Lung (tissue), 12 donors: ENCODE measurements around the gene PLEKHA6. TPM values are rescaled to one million over a fixed set of nuclear protein-coding genes. Genes with fewer than 3 reads are reported as not detected.

Source experiments
- ATAC-seq: fragments of 200-7000 bp; cut with Tn5 transposase; one replicate; pipeline ENCODE4 v1.9.1; 2020; ENCODE audit warnings: moderate number of reproducible peaks; ENCODE audit not compliant: insufficient read depth, low FRiP score
- DNase-seq, 3 donors: peaks; one replicate each; pipeline ENCODE4 v3.0.0-alpha.2; 2013 to 2017
- H3K27ac ChIP-seq, 2 donors: one replicate each; pipeline ENCODE4 v1.5.1; 2013; ENCODE audit warnings: mild to moderate bottlenecking in 2 of 2, moderate library complexity in 2 of 2, control low read depth in 1 of 2, inconsistent platforms in 1 of 2, low read depth in 1 of 2, low read length in 1 of 2
- H3K27me3 ChIP-seq, 3 donors: one replicate each; pipeline ENCODE4 v1.5.1; 2013; ENCODE audit warnings: low read length in 2 of 3; ENCODE audit not compliant: control insufficient read depth in 3 of 3, insufficient read depth in 3 of 3
- H3K36me3 ChIP-seq, 4 donors: one replicate each; pipeline ENCODE4 v1.5.1; 2013; ENCODE audit warnings: low read length in 4 of 4, mild to moderate bottlenecking in 1 of 4, moderate library complexity in 1 of 4; ENCODE audit not compliant: control insufficient read depth in 4 of 4, insufficient read depth in 4 of 4
- H3K4me1 ChIP-seq, 5 donors: one replicate each; pipeline ENCODE4 v1.5.1; 2013; ENCODE audit warnings: low read length in 5 of 5, mild to moderate bottlenecking in 2 of 5, moderate library complexity in 1 of 5; ENCODE audit not compliant: control insufficient read depth in 5 of 5, insufficient read depth in 5 of 5
- H3K4me3 ChIP-seq: one replicate; pipeline ENCODE4 v1.5.1; 2013; ENCODE audit warnings: mild to moderate bottlenecking, control low read depth, moderate library complexity
- H3K9ac ChIP-seq, 2 donors: one replicate each; pipeline ENCODE4 v1.5.1; 2013; ENCODE audit warnings: low read length in 2 of 2, control low read depth in 1 of 2; ENCODE audit not compliant: insufficient read depth in 1 of 2
- H3K9me3 ChIP-seq, 4 donors: one replicate each; pipeline ENCODE4 v1.5.1; 2013; ENCODE audit warnings: low read length in 3 of 4, mild to moderate bottlenecking in 1 of 4, moderate library complexity in 1 of 4; ENCODE audit not compliant: control insufficient read depth in 4 of 4, insufficient read depth in 3 of 4
- CTCF ChIP-seq: IDR thresholded peaks from 2 replicates; pipeline ENCODE4 v1.5.1; 2012; ENCODE audit warnings: mild to moderate bottlenecking; ENCODE audit errors: control extremely low read depth, extremely low read depth
- WGBS, 2 donors: extraction: QIAGEN DNeasy Blood & Tissue Kit; methylation state at CpG; one replicate each; pipeline ENCODE4 v1.1.7; 2013; 5-methylcytosine and 5-hydroxymethylcytosine counted together
- polyA plus RNA-seq, 2 donors: library from polyadenylated mRNA; stranded (reverse); fragments of 200-250 nt; gene quantifications; one replicate each; pipeline ENCODE4 v1.2.1, GENCODE V29; 2013
- total RNA-seq, 2 donors: library from RNA; depleted of rRNA in 1 of 2; stranded (reverse); fragments of >200 nt in 1 of 2; gene quantifications; one replicate each; pipeline ENCODE4 v1.2.1, GENCODE V29; 2014 to 2021
- donor health status: control.
- donor health status: control.
- donor health status: Bipolar disorder and iron deficiency.
- donor health status: healthy.
- donor health status: DM: yes; HTN: yes; CAD: no.

PLEKHA6 gene
- total and polyA plus RNA-seq, 4 donors = 0.88 to 10.5 (median 3.3) TPM

- no peak overlapping the region for H3K4me3 ChIP-seq
- no peak overlapping the region for H3K27ac ChIP-seq
- ATAC-seq (no peak), DNase-seq (no peak)
- H3K4me1 ChIP-seq = no peaks in the 10 kb centered on the region
- TF ChIP-seq CTCF = no peak
- no peaks in the 10 kb centered on the region for H3K9me3 ChIP-seq
- peaks cover 0 to 4% (median 1%) of the 10 kb centered on the region in 4 donors for H3K36me3 ChIP-seq
- no peaks in the 10 kb centered on the region for H3K27me3 ChIP-seq
- no peak overlapping the region for H3K9ac ChIP-seq
- WGBS, 2 donors = 86 to 90% methylated on average over 7 of the region's 7 CpGs
Measured at GRCh38 chr1:204249736-204250427, 109.8 kb downstream of the PLEKHA6 start.

GRCh38 chr1:204248954-204249353 is 110.8 kb downstream of the PLEKHA6 start:
- Histone ChIP-seq H3K27ac (no peak overlapping the region), H3K4me1 (no peaks in the 10 kb centered on the region), H3K36me3 (peaks cover 0 to 4% (median 1%) of the 10 kb centered on the region in 4 donors), H3K27me3 (no peaks in the 10 kb centered on the region), H3K4me3 (no peak overlapping the region), H3K9ac (no peak overlapping the region), H3K9me3 (no peaks in the 10 kb centered on the region)
- ATAC-seq (no peak), DNase-seq (no peak)
- WGBS, 2 donors = 90 to 92% methylated on average over 3 of the region's 3 CpGs
- no peak for TF ChIP-seq CTCF

GRCh38 chr1:204246876-204247275 is 112.9 kb downstream of the PLEKHA6 start:
- Histone ChIP-seq H3K4me1 (no peaks in the 10 kb centered on the region), H3K9ac (no peak overlapping the region), H3K4me3 (no peak overlapping the region), H3K36me3 (peaks cover 0 to 4% (median 1%) of the 10 kb centered on the region in 4 donors), H3K9me3 (no peaks in the 10 kb centered on the region), H3K27me3 (no peaks in the 10 kb centered on the region), H3K27ac (no peak overlapping the region)
- no peak for TF ChIP-seq CTCF
- DNase-seq = no peak
- no peak for ATAC-seq
- 96 to 99% methylated on average over 4 of the region's 4 CpGs for WGBS, 2 donors

- H3K36me3 ChIP-seq = peaks cover 0 to 4% (median 3%) of the 10 kb centered on the region in 4 donors
- no peaks in the 10 kb centered on the region for H3K9me3 ChIP-seq
- no peak overlapping the region for H3K4me3 ChIP-seq
- WGBS, 2 donors = 97% methylated on average over 10 of the region's 10 CpGs
- no peak overlapping the region for H3K27ac ChIP-seq
- TF ChIP-seq CTCF = no peak
- no peak overlapping the region for H3K9ac ChIP-seq
- DNase-seq = no peak
- ATAC-seq = no peak
- H3K27me3 ChIP-seq = no peaks in the 10 kb centered on the region
- no peaks in the 10 kb centered on the region for H3K4me1 ChIP-seq
Measured at GRCh38 chr1:204242920-204243319, 116.8 kb downstream of the PLEKHA6 start.
